Liver (tissue), 9 donors: ENCODE results near the gene IL9R. TPM values are rescaled to one million over a fixed set of nuclear protein-coding genes. Genes with fewer than 3 reads are reported as not detected.

Experiments used
- DNase-seq: peaks from one replicate; pipeline ENCODE4 v3.0.0-alpha.2; 2017; ENCODE audit warnings: low spot score
- H3K27ac ChIP-seq, 2 donors: one replicate each; pipeline ENCODE4 v1.7.0; 2013; ENCODE audit warnings: inconsistent platforms in 2 of 2, low read length in 2 of 2, control low read depth in 1 of 2, low read depth in 1 of 2, mild to moderate bottlenecking in 1 of 2
- H3K27me3 ChIP-seq, 4 donors: one replicate each; pipeline versions ENCODE4 v1.6.1 to v1.7.0; 2013; ENCODE audit warnings: low read length in 3 of 4, inconsistent platforms in 1 of 4, mild to moderate bottlenecking in 1 of 4, moderate library complexity in 1 of 4; ENCODE audit not compliant: control insufficient read depth in 4 of 4, insufficient read depth in 4 of 4
- H3K36me3 ChIP-seq, 4 donors: one replicate each; pipeline versions ENCODE4 v1.6.1 to v1.7.0; 2013; ENCODE audit warnings: low read length in 3 of 4, mild to moderate bottlenecking in 3 of 4, low read depth in 1 of 4, moderate library complexity in 1 of 4; ENCODE audit not compliant: control insufficient read depth in 4 of 4, insufficient read depth in 3 of 4
- H3K4me1 ChIP-seq, 4 donors: one replicate each; pipeline versions ENCODE4 v1.6.1 to v1.7.0; 2013; ENCODE audit warnings: low read length in 3 of 4, mild to moderate bottlenecking in 3 of 4, moderate library complexity in 1 of 4; ENCODE audit not compliant: control insufficient read depth in 4 of 4, insufficient read depth in 4 of 4
- H3K4me3 ChIP-seq, 3 donors: one replicate each; pipeline versions ENCODE4 v1.6.1 to v1.7.0; 2013; ENCODE audit warnings: low read length in 3 of 3, control low read depth in 1 of 3, low read depth in 1 of 3, mild to moderate bottlenecking in 1 of 3
- H3K9ac ChIP-seq, 2 donors: one replicate each; pipeline ENCODE4 v1.7.0; 2013; ENCODE audit warnings: low read length in 2 of 2, mild to moderate bottlenecking in 2 of 2, moderate library complexity in 2 of 2, control low read depth in 1 of 2, low read depth in 1 of 2
- H3K9me3 ChIP-seq, 4 donors: one replicate each; pipeline versions ENCODE4 v1.6.1 to v1.7.0; 2013; ENCODE audit warnings: low read length in 3 of 4; ENCODE audit not compliant: control insufficient read depth in 4 of 4
- CTCF ChIP-seq: fragments of 150-350 bp; IDR thresholded peaks from 2 replicates; pipeline ENCODE4 v1.5.1; 2017; ENCODE audit warnings: improper control_type of control experiment, low read depth, low read length; ENCODE audit not compliant: missing input control
- EGR1 ChIP-seq, 2 donors: IDR thresholded peaks; 2 replicates each; pipeline ENCODE4 v1.6.1; 2016 to 2018; ENCODE audit warnings: antibody characterized with exemption in 2 of 2, low read depth in 2 of 2
- FOXA1 ChIP-seq: IDR thresholded peaks from 2 replicates; pipeline ENCODE4 v1.6.1; 2016; ENCODE audit warnings: antibody characterized with exemption
- FOXA2 ChIP-seq: IDR thresholded peaks from 2 replicates; pipeline ENCODE4 v1.6.1; 2016; ENCODE audit warnings: antibody characterized with exemption
- HNF4A ChIP-seq, 2 donors: conservative IDR thresholded peaks; 2 replicates each; pipeline ENCODE4 v1.6.1; 2016; ENCODE audit warnings: antibody characterized with exemption in 2 of 2, mild to moderate bottlenecking in 2 of 2
- HNF4G ChIP-seq: IDR thresholded peaks from 2 replicates; pipeline ENCODE4 v1.6.1; 2016; ENCODE audit warnings: antibody characterized with exemption
- JUND ChIP-seq, 2 donors: IDR thresholded peaks; 2 replicates each; pipeline ENCODE4 v1.6.1; 2016; ENCODE audit warnings: antibody characterized with exemption in 2 of 2
- MAX ChIP-seq: IDR thresholded peaks from 2 replicates; pipeline ENCODE4 v1.6.1; 2016; ENCODE audit warnings: antibody characterized with exemption
- NR2F2 ChIP-seq: IDR thresholded peaks from 2 replicates; pipeline ENCODE4 v1.6.1; 2016; ENCODE audit warnings: antibody characterized with exemption
- RAD21 ChIP-seq, 2 donors: IDR thresholded peaks; 2 replicates each; pipeline ENCODE4 v1.6.1; 2016; ENCODE audit warnings: antibody characterized with exemption in 2 of 2, mild to moderate bottlenecking in 2 of 2
- RXRA ChIP-seq, 2 donors: IDR thresholded peaks; 2 replicates each; pipeline ENCODE4 v1.6.1; 2017 to 2018; ENCODE audit warnings: antibody characterized with exemption in 2 of 2, mild to moderate bottlenecking in 1 of 2
- TAF1 ChIP-seq: conservative IDR thresholded peaks from 2 replicates; pipeline ENCODE4 v1.6.1; 2016; ENCODE audit warnings: antibody characterized with exemption, mild to moderate bottlenecking
- YY1 ChIP-seq: IDR thresholded peaks from 2 replicates; pipeline ENCODE4 v1.6.1; 2016; ENCODE audit warnings: antibody characterized with exemption, mild to moderate bottlenecking
- ZBTB33 ChIP-seq: IDR thresholded peaks from 2 replicates; pipeline ENCODE4 v1.6.1; 2016; ENCODE audit warnings: antibody characterized with exemption
- WGBS: extraction: QIAGEN DNeasy Blood & Tissue Kit; methylation state at CpG from one replicate; pipeline ENCODE4 v1.1.7; 2013; 5-methylcytosine and 5-hydroxymethylcytosine counted together
- polyA plus RNA-seq, 2 donors: library from polyadenylated mRNA; stranded (reverse) in 1 of 2; unstranded in 1 of 2; fragments of 200-250 nt in 1 of 2; fragments of >200 nt in 1 of 2; fragmentation: Nextera tagmentation in 1 of 2; extraction: Ambion mirVana in 1 of 2; gene quantifications; one replicate each; pipeline versions ENCODE4 v1.2.1 to v1.2.3, GENCODE V29; 2013 to 2015
- total RNA-seq, 2 donors: library from RNA; depleted of rRNA; stranded (reverse); fragments of >200 nt; gene quantifications; one replicate each; pipeline ENCODE4 v1.2.3, GENCODE V29; 2014
- TF ChIP-seq, protein P1 (sequence below): IDR thresholded peaks from 2 replicates; pipeline ENCODE4 v1.6.1; 2016; ENCODE audit warnings: antibody characterized with exemption
- donor health status: healthy.
- donor health status: healthy.
- donor health status: healthy.
- donor health status: healthy.
- donor health status: healthy.

The IL9R gene
- total and polyA plus RNA-seq, 4 donors: 0.05 to 0.08 (median 0.07) TPM; not detected in 1

DNA sequence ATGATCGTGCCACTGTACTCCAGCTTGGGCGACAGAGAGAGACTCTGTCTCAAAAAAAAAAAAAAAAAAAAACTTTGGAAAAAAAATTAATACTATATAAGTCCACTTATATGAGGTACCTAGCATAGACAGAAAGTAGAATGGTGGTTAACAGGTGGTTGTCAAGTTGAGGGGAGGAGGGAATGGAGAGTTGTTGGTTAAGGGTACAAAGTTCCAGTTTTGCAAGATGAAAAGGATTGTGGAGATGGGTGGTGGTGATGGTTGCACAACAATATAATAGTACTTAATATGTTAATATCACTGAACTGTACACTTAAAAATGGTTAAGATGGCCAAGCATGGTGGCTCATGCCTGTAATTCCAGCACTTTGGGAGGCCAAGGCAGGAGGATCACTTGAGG, 4.1 kb upstream of the IL9R start:
- no peak overlapping the region for H3K9ac ChIP-seq
- no peak overlapping the region for H3K27ac ChIP-seq
- 78% methylated on average over 2 of the region's 2 CpGs for WGBS
- TF ChIP-seq FOXA2 (no peak), HNF4A (conservative IDR thresholded peaks at IDR 0.05) (peak; percentile 41 to 57)
- H3K9me3 ChIP-seq: no peaks in the 10 kb centered on the region
- no peak for DNase-seq
- H3K4me3 ChIP-seq: no peak overlapping the region
- no peaks in the 10 kb centered on the region for H3K27me3 ChIP-seq
- H3K4me1 ChIP-seq: no peaks in the 10 kb centered on the region
- no peaks in the 10 kb centered on the region for H3K36me3 ChIP-seq

GRCh38 chrX:155995321-155995875, 2.1 kb upstream of the IL9R start:
- Histone ChIP-seq H3K4me1 (no peaks in the 10 kb centered on the region), H3K27me3 (no peaks in the 10 kb centered on the region), H3K9me3 (no peaks in the 10 kb centered on the region), H3K9ac (no peak overlapping the region), H3K4me3 (no peak overlapping the region), H3K27ac (no peak overlapping the region), H3K36me3 (no peaks in the 10 kb centered on the region)
- TF ChIP-seq RAD21 (IDR thresholded peaks at IDR 0.05) (no peak), FOXA2 (no peak), FOXA1 (no peak), RXRA (IDR thresholded peaks at IDR 0.05) (no peak), HNF4A (conservative IDR thresholded peaks at IDR 0.05) (no peak), YY1 (no peak), NR2F2 (no peak), TAF1 (no peak), CTCF (no peak), HNF4G (no peak), MAX (no peak), ZBTB33 (no peak)
- no peak for DNase-seq

- TF ChIP-seq CTCF (no peak), JUND (IDR thresholded peaks at IDR 0.05) (no peak), EGR1 (IDR thresholded peaks at IDR 0.05; ENCODE audit: low read depth in 2 of 2) (no peak)
- TF ChIP-seq, protein P1, sequence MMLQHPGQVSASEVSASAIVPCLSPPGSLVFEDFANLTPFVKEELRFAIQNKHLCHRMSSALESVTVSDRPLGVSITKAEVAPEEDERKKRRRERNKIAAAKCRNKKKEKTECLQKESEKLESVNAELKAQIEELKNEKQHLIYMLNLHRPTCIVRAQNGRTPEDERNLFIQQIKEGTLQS: no peak
- Histone ChIP-seq H3K9me3 (no peaks in the 10 kb centered on the region), H3K36me3 (no peaks in the 10 kb centered on the region), H3K27ac (no peak overlapping the region), H3K27me3 (no peaks in the 10 kb centered on the region), H3K9ac (no peak overlapping the region), H3K4me3 (no peak overlapping the region), H3K4me1 (no peaks in the 10 kb centered on the region)
- 48% methylated on average over 1 of the region's 1 CpG for WGBS
- no peak for DNase-seq
Measured at GRCh38 chrX:155998116-155998515, 620 bp downstream of the IL9R start.
